Measurements from ENCODE around the gene DNMBP. TPM values are rescaled to one million over a fixed set of nuclear protein-coding genes. Genes with fewer than 3 reads are reported as not detected.

Gene DNMBP
- total and polyA plus RNA-seq, 2 of the 8 experiments (the other 6 are each of a cell fraction or from before 2014, with no cell fraction given): 19.1 to 26.4 TPM

DNA sequence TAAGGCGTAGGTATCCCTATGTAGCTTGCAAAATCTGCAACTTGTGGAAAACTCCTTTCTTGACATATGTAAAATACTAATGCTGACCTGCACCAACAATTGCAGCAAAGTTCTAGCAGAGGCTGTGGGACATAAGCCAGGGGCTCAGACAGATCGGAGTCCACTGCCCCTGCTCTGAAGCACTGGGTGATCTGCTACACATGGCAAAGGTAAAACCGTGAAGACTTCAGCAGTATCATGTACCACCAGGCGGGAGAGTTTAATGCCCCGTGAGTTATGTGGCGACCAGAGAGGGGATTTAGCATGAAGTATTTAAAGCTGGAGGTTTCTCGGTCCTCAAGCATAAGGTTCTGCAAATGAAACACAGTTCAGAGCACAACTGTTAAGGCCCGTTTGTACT is 150.9 kb downstream of the DNMBP start:
- POLR2A ChIA-PET (ENCODE audit: partially characterized antibody): interaction anchor here (1.5 to 2.6 kb wide), 5 partner anchors 10 to 52 kb away, joined by 4 to 13 read pairs (median 6); no protein-coding TSS in a partner anchor
- Histone ChIP-seq H3K56ac (replicated peaks; ENCODE audit: insufficient read length, low read depth, low read length) (no peak overlapping the region), H3K23me2 (ENCODE audit: low read depth, low read length) (no peaks in the 10 kb centered on the region; the same call in 1 of the 2 replicates), H2BK120ac (replicated peaks; ENCODE audit: low read depth, low read length) (no peak overlapping the region), H3K14ac (ENCODE audit: insufficient read length) (no peak overlapping the region), H3K9ac (replicated peaks in 1 of 4; ENCODE audit: extremely low read depth in 1 of 4, low read depth in 3 of 4, low read length in 3 of 4) (no peak overlapping the region), H3K79me1 (ENCODE audit: low read depth, low read length) (no peaks in the 10 kb centered on the region), H3K79me2 (ENCODE audit: control insufficient read depth in 1 of 2, insufficient read depth in 2 of 2, low read length in 2 of 2) (no peaks in the 10 kb centered on the region), H3K4me2 (ENCODE audit: insufficient read depth in 1 of 2, low read depth in 2 of 2, low read length in 2 of 2) (no peak overlapping the region), H3K23ac (ENCODE audit: insufficient read length) (no peak overlapping the region), H4K91ac (replicated peaks; ENCODE audit: insufficient read length, low read length) (no peak overlapping the region), H2BK12ac (ENCODE audit: low read depth, low read length) (no peak overlapping the region), H3K36me3 (ENCODE audit: control insufficient read depth in 2 of 4, insufficient read depth in 4 of 4, low read length in 3 of 4) (no peaks in the 10 kb centered on the region), H3K9me3 (ENCODE audit: insufficient read depth in 2 of 2, low read depth in 1 of 2, low read length in 1 of 2) (no peaks in the 10 kb centered on the region), H3K4ac (replicated peaks; ENCODE audit: insufficient read length, low read depth, low read length) (no peak overlapping the region), H2AK5ac (ENCODE audit: low read depth, low read length) (no peak overlapping the region), H4K8ac (ENCODE audit: extremely low read depth, insufficient read depth, low read length) (peak overlapping the region; percentile 26; the same call in 1 of the 2 replicates), H2BK15ac (ENCODE audit: low read length) (no peak overlapping the region), H3K4me3 (ENCODE audit: extremely low read depth in 1 of 4, insufficient read depth in 2 of 4, low read depth in 3 of 4, low read length in 4 of 4) (no peak overlapping the region), H2BK20ac (ENCODE audit: low read length) (no peak overlapping the region), H3K18ac (ENCODE audit: extremely low read depth, low read length) (no peak overlapping the region), H3K27me3 (replicated peaks in 1 of 4; ENCODE audit: control insufficient read depth in 3 of 4, extremely low read depth in 1 of 4, insufficient read depth in 3 of 4, low read length in 3 of 4) (no peaks in the 10 kb centered on the region), H4K5ac (ENCODE audit: insufficient read length, low read depth, low read length) (no peak overlapping the region), H2BK5ac (ENCODE audit: low read depth, low read length) (no peak overlapping the region), H3K4me1 (replicated peaks in 1 of 4; ENCODE audit: control insufficient read depth in 3 of 4, insufficient read depth in 4 of 4, low read length in 3 of 4) (no peaks in the 10 kb centered on the region), H2AFZ (ENCODE audit: low read length) (no peak overlapping the region; the same call in 1 of the 2 replicates), H3K27ac (ENCODE audit: low read depth, low read length) (no peak overlapping the region), H4K20me1 (replicated peaks in 1 of 2; ENCODE audit: control insufficient read depth in 1 of 2, insufficient read depth in 2 of 2, low read length in 2 of 2) (no peaks in the 10 kb centered on the region)
- CTCF ChIA-PET (ENCODE audit: partially characterized antibody): interaction anchor here (0.9 to 10.8 kb wide), 28 partner anchors 8 to 280 kb away, joined by 3 to 100 read pairs (median 4); no protein-coding TSS in a partner anchor
- 87% methylated on average over 8 of the region's 8 CpGs; no CpG with 5 or more reads in 1 of the 2 experiments for WGBS, 2 experiments (ENCODE audit: extremely low coverage in 1 of 2, insufficient coverage in 1 of 2, insufficient read length in 1 of 2, insufficient replicate concordance in 2 of 2, low coverage in 1 of 2, low lambda C conversion rate in 2 of 2, missing lambda C conversion rate in 1 of 2)
- no peak for DNase-seq (ENCODE audit: low read depth in 1 of 2, low spot score in 2 of 2)
- no peak for FAIRE-seq
- TF ChIP-seq CEBPB (IDR thresholded peaks at IDR 0.05; ENCODE audit: low read depth, low read length) (no peak), CBX8 (IDR thresholded peaks at IDR 0.05; ENCODE audit: borderline replicate concordance, low read depth, low read length) (no peak), JUN (IDR thresholded peaks at IDR 0.05; ENCODE audit: low read depth, low read length) (no peak), SIN3A (conservative IDR thresholded peaks at IDR 0.05 in 1 of 2, IDR thresholded peaks at IDR 0.05 in 1 of 2; ENCODE audit: low read depth in 1 of 2, low read length in 2 of 2) (no peak), EZH2 (IDR thresholded peaks at IDR 0.05; ENCODE audit: low read depth, low read length, severe bottlenecking) (no peak), EGR1 (IDR thresholded peaks at IDR 0.05; ENCODE audit: borderline replicate concordance, low read depth, low read length) (no peak), TAF7 (optimal IDR thresholded peaks at IDR 0.05; ENCODE audit: borderline replicate concordance, low read depth, low read length) (no peak), MAFK (IDR thresholded peaks at IDR 0.05; ENCODE audit: low read depth, low read length) (no peak), EP300 (IDR thresholded peaks at IDR 0.05; ENCODE audit: borderline replicate concordance in 1 of 2, low read depth in 2 of 2, low read length in 2 of 2) (no peak), MAX (IDR thresholded peaks at IDR 0.05) (no peak), TCF12 (IDR thresholded peaks at IDR 0.05; ENCODE audit: low read depth, low read length) (no peak)
- TF ChIP-seq, protein P1, sequence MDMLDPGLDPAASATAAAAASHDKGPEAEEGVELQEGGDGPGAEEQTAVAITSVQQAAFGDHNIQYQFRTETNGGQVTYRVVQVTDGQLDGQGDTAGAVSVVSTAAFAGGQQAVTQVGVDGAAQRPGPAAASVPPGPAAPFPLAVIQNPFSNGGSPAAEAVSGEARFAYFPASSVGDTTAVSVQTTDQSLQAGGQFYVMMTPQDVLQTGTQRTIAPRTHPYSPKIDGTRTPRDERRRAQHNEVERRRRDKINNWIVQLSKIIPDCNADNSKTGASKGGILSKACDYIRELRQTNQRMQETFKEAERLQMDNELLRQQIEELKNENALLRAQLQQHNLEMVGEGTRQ (IDR thresholded peaks at IDR 0.05; ENCODE audit: low read length): no peak

Measured in H1 (cell line).